ENCODE data around the gene UBXN7.
"Not testable (repeated sequence)": the region's sequence is repeated elsewhere in the genome, so short reads cannot be mapped to it uniquely, and the experiment has no call there.

The UBXN7 gene

GRCh38 chr3:196388956-196389355 is 43.3 kb downstream of the UBXN7 start:
- ATAC-seq = no peak
- no peak for TF ChIP-seq ISL1 (CRISPR knock-in tag; IDR thresholded peaks at IDR 0.05)
- TF ChIP-seq BACH2 (CRISPR knock-in tag; IDR thresholded peaks at IDR 0.05; ENCODE audit: borderline replicate concordance) = no peak
- TF ChIP-seq TSHZ2 (CRISPR knock-in tag; IDR thresholded peaks at IDR 0.05) = no peak
- no peak for TF ChIP-seq GLIS3 (CRISPR knock-in tag; IDR thresholded peaks at IDR 0.05)
- TF ChIP-seq ZNF565 (CRISPR knock-in tag; conservative IDR thresholded peaks at IDR 0.05; ENCODE audit: low read depth) = no peak
- no peak for TF ChIP-seq ZC3H10 (CRISPR knock-in tag; IDR thresholded peaks at IDR 0.05)
- TF ChIP-seq ZNF70 (CRISPR knock-in tag; IDR thresholded peaks at IDR 0.05) = no peak
- no peak for TF ChIP-seq ESRRG (CRISPR knock-in tag; IDR thresholded peaks at IDR 0.05)
- no peak for TF ChIP-seq ARNTL (CRISPR knock-in tag; IDR thresholded peaks at IDR 0.05; ENCODE audit: borderline replicate concordance, low read depth)
- TF ChIP-seq ZFP30 (CRISPR knock-in tag; IDR thresholded peaks at IDR 0.05) = no peak

GRCh38 chr3:196387941-196388340 is 44.3 kb downstream of the UBXN7 start:
- peak; percentile 53; the same call in 1 of the 2 replicates for TF ChIP-seq ZNF8 (CRISPR knock-in tag; IDR thresholded peaks at IDR 0.05)
- ATAC-seq = not testable (repeated sequence)

- not testable (repeated sequence) for ATAC-seq
Measured at GRCh38 chr3:196386797-196387196, 45.4 kb downstream of the UBXN7 start.

- ATAC-seq = not testable (repeated sequence)
Measured at GRCh38 chr3:196386034-196386433, 46.2 kb downstream of the UBXN7 start.

- ATAC-seq = not testable (repeated sequence)
Measured at GRCh38 chr3:196385446-196385845, 46.8 kb downstream of the UBXN7 start.

GRCh38 chr3:196378146-196378841 is 53.9 kb downstream of the UBXN7 start:
- TF ChIP-seq ISL1 (CRISPR knock-in tag; IDR thresholded peaks at IDR 0.05) (no peak), PATZ1 (CRISPR knock-in tag; IDR thresholded peaks at IDR 0.05; ENCODE audit: borderline replicate concordance) (no peak), ZNF565 (CRISPR knock-in tag; conservative IDR thresholded peaks at IDR 0.05; ENCODE audit: low read depth) (no peak), SNAI2 (CRISPR knock-in tag; IDR thresholded peaks at IDR 0.05) (no peak), ZFP30 (CRISPR knock-in tag; IDR thresholded peaks at IDR 0.05) (no peak), CREB5 (CRISPR knock-in tag; IDR thresholded peaks at IDR 0.05; ENCODE audit: low read depth) (no peak), TCF4 (CRISPR knock-in tag; IDR thresholded peaks at IDR 0.05; ENCODE audit: borderline replicate concordance) (no peak), POU6F1 (CRISPR knock-in tag; IDR thresholded peaks at IDR 0.05; ENCODE audit: borderline replicate concordance, low read depth) (no peak), ZNF8 (CRISPR knock-in tag; IDR thresholded peaks at IDR 0.05) (no peak), PPARA (CRISPR knock-in tag; IDR thresholded peaks at IDR 0.05; ENCODE audit: borderline replicate concordance) (no peak), ZC3H10 (CRISPR knock-in tag; IDR thresholded peaks at IDR 0.05) (no peak), RARB (CRISPR knock-in tag; IDR thresholded peaks at IDR 0.05) (no peak), GLIS3 (CRISPR knock-in tag; IDR thresholded peaks at IDR 0.05) (no peak), ESRRG (CRISPR knock-in tag; IDR thresholded peaks at IDR 0.05) (no peak), CSRNP3 (CRISPR knock-in tag; IDR thresholded peaks at IDR 0.05) (no peak), BACH2 (CRISPR knock-in tag; IDR thresholded peaks at IDR 0.05; ENCODE audit: borderline replicate concordance) (no peak), ARNTL (CRISPR knock-in tag; IDR thresholded peaks at IDR 0.05; ENCODE audit: borderline replicate concordance, low read depth) (no peak), CSDC2 (CRISPR knock-in tag; IDR thresholded peaks at IDR 0.05) (no peak), ZFP3 (CRISPR knock-in tag; IDR thresholded peaks at IDR 0.05) (no peak)
- no peak for ATAC-seq

All from SK-N-SH treated with all-trans-retinoic acid at 6 μM for 48 hours (cell line).